ENCODE measurements around the gene MPG.

Gene MPG

GRCh38 chr16:65745-66144 is 12.3 kb upstream of the MPG start:
- peak; percentile 61 for DNase-seq

GRCh38 chr16:66309-67182 is 11.5 kb upstream of the MPG start:
- DNase-seq, result no peak

- DNase-seq, result no peak
Measured at GRCh38 chr16:67183-67791, 10.7 kb upstream of the MPG start.

- no peak for DNase-seq
Measured at GRCh38 chr16:67884-68789, 9.9 kb upstream of the MPG start.

GRCh38 chr16:69181-69580 is 8.8 kb upstream of the MPG start:
- DNase-seq, result no peak

GRCh38 chr16:71210-71539 is 6.8 kb upstream of the MPG start:
- no peak for DNase-seq

- DNase-seq, result peak; percentile 82
Measured at GRCh38 chr16:71540-72401, 6.3 kb upstream of the MPG start.

GRCh38 chr16:72561-73548 is 5.2 kb upstream of the MPG start, which contains the start of gene RHBDF1:
Gene RHBDF1 (minus strand): TSS chr16:72631. CDS start chr16:65015, 7,616 bp downstream.
- DNase-seq, result peak; percentile 66

GRCh38 chr16:74051-74746 is 3.8 kb upstream of the MPG start:
- no peak for DNase-seq

GRCh38 chr16:74747-75334 is 3.2 kb upstream of the MPG start:
- no peak for DNase-seq

GRCh38 chr16:75580-76501 is 2.2 kb upstream of the MPG start:
- DNase-seq, result no peak

GRCh38 chr16:76535-77272 is 1.3 kb upstream of the MPG start:
- DNase-seq, result no peak

GRCh38 chr16:77273-77806 is 685 bp upstream of the MPG start:
- no peak for DNase-seq

GRCh38 chr16:78444-79150 is 572 bp downstream of the MPG start:
- peak; percentile 69 for DNase-seq

GRCh38 chr16:79151-80054 is 1.4 kb downstream of the MPG start:
- DNase-seq, result no peak
